Measurements from ENCODE around the gene GPR183.

The GPR183 gene

DNA sequence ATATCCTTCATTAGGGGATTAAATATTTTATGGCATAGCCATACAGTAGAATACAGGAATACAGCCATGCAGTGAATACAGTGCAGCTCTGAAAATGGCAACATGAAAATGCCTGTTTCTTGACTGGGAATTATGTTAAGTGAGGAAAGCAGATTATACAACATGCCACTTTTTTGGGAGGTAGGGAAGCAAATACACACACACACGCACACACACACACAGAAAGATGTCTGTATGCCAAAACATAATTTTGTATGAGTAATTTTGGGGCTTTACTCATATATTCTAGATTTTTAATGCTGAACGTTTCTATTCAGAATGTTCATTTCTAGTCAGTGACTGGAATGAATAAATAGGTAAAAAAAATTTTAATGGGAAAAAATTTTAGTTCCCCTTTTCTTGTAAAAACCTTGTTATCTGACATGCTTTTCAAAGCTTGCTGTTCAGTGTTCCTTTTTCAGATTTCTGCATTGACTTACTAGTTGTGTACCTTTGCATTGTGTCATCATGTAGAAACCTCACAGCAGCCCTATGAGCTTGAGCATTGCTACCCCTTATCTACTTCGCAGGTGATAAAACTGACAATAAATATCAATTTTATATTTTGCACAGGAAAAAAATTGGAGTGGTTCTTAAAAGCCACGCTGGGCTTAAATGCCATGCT is 7.8 kb downstream of the GPR183 start:
- TF ChIP-seq, protein P1, sequence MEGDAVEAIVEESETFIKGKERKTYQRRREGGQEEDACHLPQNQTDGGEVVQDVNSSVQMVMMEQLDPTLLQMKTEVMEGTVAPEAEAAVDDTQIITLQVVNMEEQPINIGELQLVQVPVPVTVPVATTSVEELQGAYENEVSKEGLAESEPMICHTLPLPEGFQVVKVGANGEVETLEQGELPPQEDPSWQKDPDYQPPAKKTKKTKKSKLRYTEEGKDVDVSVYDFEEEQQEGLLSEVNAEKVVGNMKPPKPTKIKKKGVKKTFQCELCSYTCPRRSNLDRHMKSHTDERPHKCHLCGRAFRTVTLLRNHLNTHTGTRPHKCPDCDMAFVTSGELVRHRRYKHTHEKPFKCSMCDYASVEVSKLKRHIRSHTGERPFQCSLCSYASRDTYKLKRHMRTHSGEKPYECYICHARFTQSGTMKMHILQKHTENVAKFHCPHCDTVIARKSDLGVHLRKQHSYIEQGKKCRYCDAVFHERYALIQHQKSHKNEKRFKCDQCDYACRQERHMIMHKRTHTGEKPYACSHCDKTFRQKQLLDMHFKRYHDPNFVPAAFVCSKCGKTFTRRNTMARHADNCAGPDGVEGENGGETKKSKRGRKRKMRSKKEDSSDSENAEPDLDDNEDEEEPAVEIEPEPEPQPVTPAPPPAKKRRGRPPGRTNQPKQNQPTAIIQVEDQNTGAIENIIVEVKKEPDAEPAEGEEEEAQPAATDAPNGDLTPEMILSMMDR (IDR thresholded peaks at IDR 0.05; ENCODE audit: extremely low read depth, missing control alignments): no peak
- DNase-seq (ENCODE audit: low spot score): no peak

DNA sequence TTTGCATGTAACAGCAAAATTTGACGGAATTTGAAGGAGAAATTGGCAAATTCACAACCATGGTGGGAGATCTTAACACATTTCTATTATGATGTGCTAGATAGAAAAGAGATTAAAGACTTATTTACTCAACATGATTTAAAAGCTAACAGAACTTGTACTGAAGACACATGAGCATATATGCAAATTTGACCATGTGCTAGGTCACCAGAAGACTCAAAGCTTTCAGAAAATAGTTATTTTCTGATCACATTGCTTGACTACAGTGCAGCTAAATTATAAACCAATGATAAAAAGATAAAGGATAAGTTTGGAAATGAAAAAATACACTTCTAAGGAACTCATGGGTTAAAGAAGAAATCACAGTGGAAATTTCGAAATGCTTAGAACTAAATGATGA is 9.1 kb downstream of the GPR183 start:
- DNase-seq (ENCODE audit: low spot score): no peak
- TF ChIP-seq, protein P1 (IDR thresholded peaks at IDR 0.05; ENCODE audit: extremely low read depth, missing control alignments): no peak

DNA sequence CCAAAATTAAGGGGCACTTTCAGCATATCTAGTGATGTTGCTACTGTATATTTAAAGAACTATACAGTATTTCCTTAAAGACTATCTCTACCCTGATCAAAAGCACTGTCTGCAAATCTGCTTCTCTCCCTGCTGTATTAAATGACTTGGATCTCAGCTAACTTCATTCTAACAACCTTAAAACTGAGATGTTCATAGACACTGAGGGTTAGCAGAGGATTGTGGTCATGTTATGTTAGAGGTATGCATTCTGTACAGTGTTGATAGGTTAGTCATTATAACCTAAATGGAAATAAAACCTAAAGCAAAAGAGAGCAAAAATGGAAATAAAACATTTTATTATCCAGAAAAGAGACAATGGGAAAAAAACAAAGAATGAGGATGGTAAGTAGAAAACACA is 9.9 kb downstream of the GPR183 start:
- TF ChIP-seq, protein P1 (IDR thresholded peaks at IDR 0.05; ENCODE audit: extremely low read depth, missing control alignments): no peak
- DNase-seq (ENCODE audit: low spot score): no peak

DNA sequence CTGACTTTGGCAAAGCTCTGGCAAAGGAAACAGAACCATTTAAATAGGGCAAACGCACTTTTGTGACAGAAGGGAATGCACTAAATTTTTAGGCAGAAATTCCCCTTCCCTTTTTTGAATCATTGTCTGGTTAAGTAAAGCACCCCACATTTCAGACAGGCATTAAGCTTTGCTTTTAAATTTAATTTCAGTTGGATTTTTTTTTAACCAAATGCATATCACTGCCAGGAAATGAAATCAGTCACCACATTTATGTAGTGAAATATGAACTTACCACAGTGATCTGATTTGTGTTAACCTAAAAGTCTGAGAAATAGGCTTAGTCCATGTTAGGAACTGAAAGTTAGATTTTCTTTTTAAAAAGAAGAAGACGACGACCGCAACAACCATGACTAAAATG is 10.8 kb downstream of the GPR183 start:
- TF ChIP-seq, protein P1 (IDR thresholded peaks at IDR 0.05; ENCODE audit: extremely low read depth, missing control alignments): no peak
- no peak for DNase-seq (ENCODE audit: low spot score)

DNA sequence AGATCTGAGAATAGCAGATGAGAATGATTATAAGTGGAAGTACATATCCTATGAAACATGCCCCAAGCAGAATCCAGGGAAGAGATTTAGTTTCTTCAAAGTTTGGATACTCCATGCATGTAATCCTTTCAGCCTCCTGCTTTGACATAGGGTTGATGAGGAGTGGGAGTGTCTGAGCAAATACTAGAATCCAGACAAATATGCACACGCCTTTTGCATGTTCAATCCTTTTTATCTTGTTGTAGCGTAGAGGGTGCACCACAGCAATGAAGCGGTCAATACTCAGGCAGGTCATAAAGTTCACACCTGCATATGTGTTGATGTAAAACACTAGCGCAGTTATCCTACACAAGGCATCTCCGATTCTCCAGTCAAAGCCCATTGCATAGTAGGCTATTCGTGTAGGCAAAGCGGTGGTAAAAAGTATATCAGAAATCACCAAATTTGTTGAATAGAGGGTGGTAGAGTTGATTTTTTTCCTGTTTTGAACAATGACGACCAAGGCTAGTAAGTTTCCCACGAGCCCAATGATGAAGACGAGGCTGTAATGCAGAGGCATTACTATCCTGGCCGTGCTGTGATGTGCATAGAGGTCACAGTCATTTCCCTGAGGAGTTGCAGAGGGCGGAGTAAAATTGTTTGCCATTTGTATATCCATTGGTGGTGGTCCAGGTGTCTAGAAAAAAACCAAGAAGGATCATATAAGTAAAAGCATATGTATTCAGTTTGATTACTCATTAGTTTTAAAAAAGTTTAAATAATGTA is 11.5 kb downstream of the GPR183 start:
- TF ChIP-seq, protein P1 (IDR thresholded peaks at IDR 0.05; ENCODE audit: extremely low read depth, missing control alignments): no peak
- no peak for DNase-seq (ENCODE audit: low spot score)

DNA sequence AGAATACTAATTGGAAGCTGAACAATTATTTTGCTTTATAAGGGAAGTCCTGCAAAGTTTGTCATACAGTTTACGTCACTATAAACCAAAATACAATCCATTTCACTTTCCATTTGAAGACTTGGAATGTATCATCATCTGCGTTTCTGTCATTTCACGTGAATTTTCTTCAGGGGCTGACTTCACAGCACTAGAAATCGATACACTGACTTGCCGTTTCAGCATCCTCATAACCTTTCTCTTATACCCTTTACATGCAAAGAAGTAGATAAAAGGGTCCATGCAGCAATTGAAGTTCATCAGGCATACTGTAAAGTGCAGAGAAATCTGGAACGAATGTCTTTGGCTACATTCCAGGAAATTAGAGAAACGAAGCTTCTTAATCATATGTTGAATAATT is 12.2 kb downstream of the GPR183 start:
- no peak for DNase-seq (ENCODE audit: low spot score)
- TF ChIP-seq, protein P1 (IDR thresholded peaks at IDR 0.05; ENCODE audit: extremely low read depth, missing control alignments): no peak

DNA sequence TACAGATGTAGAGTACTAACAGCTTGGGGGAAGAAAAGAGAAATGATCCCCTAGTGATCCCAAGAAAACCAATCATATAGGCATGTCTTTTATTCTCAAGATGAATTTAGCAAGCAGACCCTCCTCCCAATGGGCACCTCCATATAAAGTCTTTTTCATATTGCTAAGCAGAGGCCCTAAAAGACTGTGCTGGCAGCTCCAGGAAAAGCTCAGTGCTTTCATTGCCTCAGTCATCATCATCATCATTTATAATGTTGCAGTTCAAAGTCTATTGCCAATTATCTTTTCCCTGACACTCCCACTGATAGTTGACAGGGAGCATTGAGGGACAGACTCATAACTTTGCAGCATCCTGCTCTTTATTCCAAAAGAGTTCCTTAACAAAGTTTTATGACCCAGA is 13.0 kb downstream of the GPR183 start:
- no peak for DNase-seq (ENCODE audit: low spot score)
- TF ChIP-seq, protein P1 (IDR thresholded peaks at IDR 0.05; ENCODE audit: extremely low read depth, missing control alignments): no peak

Measured in GM20000 (cell line).